RPMI7951 (cell line): Measurements from ENCODE around the gene BTF3. TPM values are rescaled to one million over a fixed set of nuclear protein-coding genes. Genes with fewer than 3 reads are reported as not detected.
A peak's percentile ranks its signal among the peaks of the same experiment; 100 is the strongest.
"Not testable (repeated sequence)": the region's sequence is repeated elsewhere in the genome, so short reads cannot be mapped to it uniquely, and the experiment has no call there.

Source experiments
- DNase-seq: peaks from one replicate; pipeline ENCODE4 v3.0.0-alpha.2; 2012; ENCODE audit warnings: low read depth
- total RNA-seq: library from RNA; depleted of rRNA; stranded (reverse); fragments of >200 nt; shearing (Covaris generic); gene quantifications from 2 replicates; pipeline ENCODE4 v1.2.3, GENCODE V29; 2014; rRNA removed

BTF3 gene
- 396 and 495 TPM in 2 replicates for total RNA-seq

DNA sequence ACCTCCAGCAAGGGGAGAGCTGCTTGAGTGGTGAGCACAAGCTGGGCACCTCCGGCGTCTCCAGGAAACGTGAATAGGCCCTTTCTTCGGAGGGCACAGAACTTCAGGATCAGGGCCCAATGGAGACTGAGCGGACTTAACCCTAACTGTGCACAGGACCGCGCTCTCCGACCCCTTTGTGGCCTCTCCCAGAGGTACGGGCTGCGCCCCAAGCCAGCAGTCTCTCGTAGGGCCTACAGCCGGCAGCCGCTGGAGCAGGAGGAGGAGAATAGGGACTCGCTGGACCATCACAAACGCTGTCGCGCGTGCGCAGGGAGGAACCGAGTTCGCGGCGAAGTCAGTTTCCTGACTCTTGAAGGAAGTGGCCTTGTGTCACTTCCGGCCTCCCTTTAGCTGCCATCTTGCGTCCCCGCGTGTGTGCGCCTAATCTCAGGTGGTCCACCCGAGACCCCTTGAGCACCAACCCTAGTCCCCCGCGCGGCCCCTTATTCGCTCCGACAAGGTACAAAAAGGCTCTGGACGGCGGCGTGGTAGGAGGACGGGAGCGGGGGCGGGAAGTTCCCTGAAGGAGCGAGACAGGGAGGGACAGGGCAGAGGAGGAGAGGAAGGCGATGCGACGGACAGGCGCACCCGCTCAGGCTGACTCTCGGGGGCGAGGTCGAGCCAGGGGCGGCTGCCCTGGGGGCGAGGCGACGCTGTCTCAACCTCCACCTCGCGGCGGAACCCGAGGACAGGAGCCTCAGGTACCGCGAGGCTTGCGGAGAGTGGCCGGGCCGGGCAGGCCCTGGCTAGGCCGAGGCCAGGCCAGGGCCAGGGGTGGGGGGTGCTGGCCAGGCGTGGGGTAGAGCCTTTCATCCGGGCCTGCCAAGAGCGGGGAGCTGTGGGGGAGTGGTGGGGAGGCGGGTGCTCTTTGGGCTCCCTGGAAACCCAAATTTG is at the start of gene BTF3:
TSS of gene BTF3 (plus strand) at position 386 of the 936 bp plus-strand sequence. CDS start at position 612, 226 bp downstream.
- DNase-seq, result peak; percentile 95

DNA sequence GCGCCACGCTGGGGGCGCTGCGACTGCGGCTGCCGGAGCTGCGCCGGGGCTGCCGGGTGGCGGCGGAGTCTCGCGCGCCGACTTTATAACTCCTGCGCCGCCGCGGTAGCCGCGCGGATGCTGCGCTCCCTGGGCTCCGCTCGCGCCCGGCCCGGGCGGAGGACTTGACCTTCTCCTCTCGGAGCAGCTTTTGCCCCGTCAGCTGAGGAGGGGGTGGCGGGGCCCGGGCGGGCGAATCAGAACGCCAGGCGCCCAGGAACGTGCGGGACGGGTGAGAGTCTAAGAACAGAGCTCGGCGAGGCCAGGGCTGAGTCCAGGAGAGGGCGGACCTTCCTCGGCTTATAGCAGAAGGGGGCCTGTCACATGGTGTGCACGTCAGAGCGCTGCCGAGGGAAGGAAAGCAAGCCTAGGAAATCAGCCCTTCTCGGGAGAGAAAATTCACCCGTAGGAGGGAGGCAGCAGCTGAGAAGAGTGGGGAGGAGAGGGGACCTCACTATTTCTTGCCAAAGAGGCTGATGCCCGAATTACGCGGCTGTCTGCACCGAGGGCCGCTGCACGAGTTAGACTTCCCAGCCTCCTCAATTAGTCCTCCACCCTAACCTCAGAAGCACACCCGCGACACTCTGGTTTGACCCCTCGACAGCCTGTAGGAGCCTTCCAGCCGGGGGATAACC is 49.6 kb upstream of the BTF3 start, which contains the start of gene FOXD1:
TSS of gene FOXD1 (minus strand) at position 315 of the 674 bp plus-strand sequence. CDS start 415 bp downstream, outside the sequence.
- DNase-seq, result peak; percentile 91

DNA sequence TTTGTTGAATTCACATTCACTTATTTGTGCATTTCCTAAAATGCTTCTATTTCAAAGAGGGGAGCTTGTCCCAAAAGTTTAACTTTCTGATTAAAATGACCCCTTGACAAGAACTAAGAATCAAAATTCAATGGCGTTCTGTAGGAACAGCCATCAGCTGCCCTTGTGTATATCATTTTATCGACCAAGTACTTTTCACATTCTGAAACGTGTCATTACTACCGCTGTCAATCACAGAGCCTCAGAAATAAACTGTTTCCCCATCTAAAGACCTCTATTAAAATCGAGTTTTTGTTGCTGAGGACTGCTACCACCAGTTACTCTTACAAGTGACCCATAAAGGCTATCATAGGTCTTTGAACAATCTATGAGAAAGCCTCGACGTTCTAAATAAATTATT is 48.1 kb upstream of the BTF3 start:
- no peak for DNase-seq

DNA sequence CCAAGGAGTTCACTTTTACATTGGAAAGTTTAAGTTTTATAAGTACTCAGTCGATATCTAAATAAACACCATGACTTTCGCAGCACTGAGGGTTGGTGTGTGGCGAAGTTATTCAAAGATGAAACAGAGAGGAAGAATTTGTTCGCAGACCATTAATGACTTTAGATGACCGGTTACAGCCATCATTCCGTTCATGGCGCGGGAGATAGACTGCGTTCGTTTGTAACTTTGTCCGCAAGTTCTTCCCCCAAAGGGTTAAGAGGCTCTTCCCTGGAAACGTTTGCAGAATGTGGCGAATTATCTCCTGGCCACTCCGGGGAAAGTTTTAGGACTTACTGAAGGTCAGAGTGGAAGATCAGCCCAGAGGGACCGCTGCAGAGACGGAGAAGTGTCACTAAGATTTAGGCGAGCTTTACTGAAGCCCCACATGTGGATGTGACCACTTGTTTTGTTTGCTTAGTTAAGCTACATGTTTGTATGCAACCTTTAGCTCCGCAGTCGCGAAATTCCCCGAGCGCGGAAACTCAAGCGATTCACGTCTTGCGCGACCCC is 47.5 kb upstream of the BTF3 start:
- DNase-seq, result no peak

- DNase-seq, result peak; percentile 52
Observed at GRCh38 chr5:73451224-73452130, 46.8 kb upstream of the BTF3 start.

- DNase-seq, result no peak
Observed at GRCh38 chr5:73452215-73452614, 46.0 kb upstream of the BTF3 start.

GRCh38 chr5:73454379-73455036 is 43.7 kb upstream of the BTF3 start:
- DNase-seq, result peak; percentile 49

GRCh38 chr5:73456462-73456861 is 41.8 kb upstream of the BTF3 start:
- not testable (repeated sequence) for DNase-seq

- DNase-seq, result peak; percentile 21
Observed at GRCh38 chr5:73459366-73459765, 38.9 kb upstream of the BTF3 start.

DNA sequence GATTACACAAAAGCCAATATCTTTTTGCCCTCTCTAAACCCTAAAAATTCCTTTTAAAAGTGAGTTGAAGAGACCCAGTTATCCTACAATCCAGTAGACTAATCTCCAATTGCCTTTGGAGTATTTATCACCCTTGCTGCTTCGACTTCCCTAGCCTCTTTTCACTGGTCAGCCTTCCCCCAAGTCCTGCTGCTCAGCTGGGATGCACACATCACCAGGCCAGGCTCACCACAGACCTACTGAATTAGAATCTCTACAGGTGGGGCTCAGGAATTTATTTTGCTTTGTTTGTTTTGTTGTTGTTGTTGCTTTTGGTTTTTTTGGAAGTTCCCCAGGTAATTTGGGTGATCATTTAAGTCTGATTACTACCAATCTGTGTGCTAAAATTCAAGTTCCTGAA is 38.1 kb upstream of the BTF3 start:
- no peak for DNase-seq

GRCh38 chr5:73464016-73464745 is 34.1 kb upstream of the BTF3 start:
- peak; percentile 33 for DNase-seq

- not testable (repeated sequence) for DNase-seq
Observed at GRCh38 chr5:73468638-73469037, 29.6 kb upstream of the BTF3 start.

- no peak for DNase-seq
Observed at GRCh38 chr5:73469878-73470277, 28.4 kb upstream of the BTF3 start.

DNA sequence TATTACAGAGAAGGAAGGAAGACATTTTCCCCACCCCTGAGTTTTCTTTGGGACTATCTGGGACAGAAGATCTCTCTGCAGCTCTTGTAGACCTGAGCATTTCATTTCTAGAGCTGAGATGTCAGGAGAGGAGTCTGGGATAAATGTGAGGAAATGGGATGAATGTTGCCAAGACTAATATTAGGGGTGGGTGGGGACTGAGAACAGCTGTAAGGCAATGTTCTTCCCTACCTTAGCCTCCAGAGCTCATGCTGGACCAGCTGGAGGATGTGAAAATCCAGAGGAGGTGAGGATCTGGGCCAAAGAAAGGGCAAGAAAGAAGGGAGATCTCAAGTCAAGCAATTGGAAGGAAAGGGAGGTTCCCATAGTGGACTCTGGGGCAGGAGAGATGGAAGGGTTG is 26.6 kb upstream of the BTF3 start:
- DNase-seq, result no peak

DNA sequence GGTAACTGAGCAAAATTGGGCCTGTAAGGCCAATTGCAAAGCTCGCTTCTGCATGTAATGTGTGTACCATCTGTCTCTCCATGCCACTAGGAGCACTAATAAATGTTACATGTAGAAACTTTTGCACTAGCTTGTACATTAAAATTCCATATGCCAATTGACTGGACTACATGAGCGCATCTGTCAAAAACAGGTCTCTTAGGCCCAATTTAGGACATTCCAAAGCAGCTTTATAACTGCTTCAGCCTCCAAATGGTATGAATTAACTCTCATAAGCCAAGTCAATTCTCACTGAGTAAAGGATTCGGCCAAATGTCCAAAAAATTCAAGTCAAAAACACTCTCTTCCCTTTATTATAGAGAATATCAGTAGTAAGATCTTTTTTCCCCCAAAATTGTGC is 26.1 kb upstream of the BTF3 start:
- DNase-seq, result no peak

- no peak for DNase-seq
Observed at GRCh38 chr5:73480500-73480899, 17.7 kb upstream of the BTF3 start.

GRCh38 chr5:73482383-73483136 is 15.7 kb upstream of the BTF3 start:
- no peak for DNase-seq

GRCh38 chr5:73483676-73484075 is 14.6 kb upstream of the BTF3 start:
- no peak for DNase-seq

- DNase-seq, result no peak
Observed at GRCh38 chr5:73484511-73484910, 13.7 kb upstream of the BTF3 start.
